IMR-90 (cell line): ENCODE results near the gene MICAL3. TPM values are rescaled to one million over a fixed set of nuclear protein-coding genes. Genes with fewer than 3 reads are reported as not detected.

ENCODE experiments used
- ATAC-seq: fragments of 200-7000 bp; cut with Tn5 transposase; 2 replicates; pipeline ENCODE4 v1.9.1; 2020; ENCODE audit warnings: low read depth, mild to moderate bottlenecking, moderate library complexity
- BruUV-seq: library from RNA; stranded (reverse); fragments of 400-500 nt; replicated peaks from 2 replicates; lab custom pipeline; 2021; lab: Mats Ljungman, UMichigan
- CTCF ChIA-PET: fragments of 300-600 bp; formaldehyde crosslinking; extraction: SDS; loops from one replicate; lab custom pipeline; 2021; ENCODE audit warnings: antibody characterized with exemption; lab: Yijun Ruan, JAX
- POLR2A ChIA-PET: fragments of 300-600 bp; sonication (Branson Sonifier 250); formaldehyde crosslinking; loops from one replicate; lab custom pipeline; 2022; ENCODE audit warnings: antibody characterized with exemption; ENCODE audit not compliant: unreplicated experiment; lab: Charles Lee
- DNase-seq: peaks from one replicate; pipeline ENCODE4 v3.0.0; 2013
- H2AFZ ChIP-seq: replicated peaks from 2 replicates; pipeline ENCODE3; 2013; ENCODE audit warnings: low read length, mild to moderate bottlenecking; ENCODE audit not compliant: poor library complexity
- H2AK5ac ChIP-seq: 2 replicates; pipeline ENCODE4 v1.6.1; 2013; ENCODE audit warnings: low read depth, low read length, inconsistent platforms
- H2AK9ac ChIP-seq: replicated peaks from 2 replicates; pipeline ENCODE3; 2013; ENCODE audit warnings: mild to moderate bottlenecking, low read depth, low read length, moderate library complexity; ENCODE audit not compliant: poor library complexity
- H2BK120ac ChIP-seq: 2 replicates; pipeline ENCODE4 v1.6.1; 2013; ENCODE audit warnings: low read depth, low read length, inconsistent platforms
- H2BK15ac ChIP-seq: 3 replicates; pipeline ENCODE4 v1.6.1; 2013; ENCODE audit warnings: low read depth, low read length, inconsistent platforms
- H2BK20ac ChIP-seq: 2 replicates; pipeline ENCODE4 v1.6.1; 2013; ENCODE audit warnings: low read depth, mild to moderate bottlenecking, inconsistent platforms, low read length, moderate library complexity
- H2BK5ac ChIP-seq: 2 replicates; pipeline ENCODE4 v1.6.1; 2013; ENCODE audit warnings: mild to moderate bottlenecking, low read depth, low read length, inconsistent platforms; ENCODE audit not compliant: poor library complexity, severe bottlenecking
- H3K14ac ChIP-seq: replicated peaks from 2 replicates; pipeline ENCODE4 v1.6.1; 2013; ENCODE audit warnings: low read depth, low read length, inconsistent platforms
- H3K18ac ChIP-seq: 2 replicates; pipeline ENCODE4 v1.6.1; 2013; ENCODE audit warnings: low read depth, low read length, control low read depth
- H3K23ac ChIP-seq: 2 replicates; pipeline ENCODE4 v1.6.1; 2013; ENCODE audit warnings: low read depth, low read length, inconsistent platforms
- H3K27ac ChIP-seq: 2 replicates; pipeline ENCODE4 v1.5.1; 2013; ENCODE audit warnings: mild to moderate bottlenecking, control low read depth, low read length; ENCODE audit not compliant: insufficient read depth
- H3K27me3 ChIP-seq: 2 replicates; pipeline ENCODE4 v1.6.1; 2013; ENCODE audit warnings: low read length; ENCODE audit not compliant: control insufficient read depth, insufficient read depth
- H3K36me3 ChIP-seq: 2 replicates; pipeline ENCODE4 v1.6.1; 2013; ENCODE audit warnings: low read length, mixed read lengths; ENCODE audit not compliant: control insufficient read depth, insufficient read depth
- H3K4ac ChIP-seq: 2 replicates; pipeline ENCODE4 v1.6.1; 2013; ENCODE audit warnings: low read depth, low read length, inconsistent platforms
- H3K4me1 ChIP-seq: 2 replicates; pipeline ENCODE4 v1.6.1; 2013; ENCODE audit warnings: low read length, mixed read lengths; ENCODE audit not compliant: control insufficient read depth, insufficient read depth
- H3K4me2 ChIP-seq: 2 replicates; pipeline ENCODE4 v1.6.1; 2013; ENCODE audit warnings: low read depth, mild to moderate bottlenecking, control low read depth, low read length, moderate library complexity
- H3K4me3 ChIP-seq: 2 replicates; pipeline ENCODE4 v1.5.1; 2013; ENCODE audit warnings: low read depth, mild to moderate bottlenecking, control low read depth, low read length, moderate library complexity; ENCODE audit not compliant: insufficient read depth
- H3K56ac ChIP-seq: 2 replicates; pipeline ENCODE4 v1.6.1; 2013; ENCODE audit warnings: low read length, inconsistent platforms; ENCODE audit not compliant: insufficient read depth; ENCODE audit errors: extremely low read depth
- H3K79me1 ChIP-seq, 2 experiments: 2 replicates each; pipeline ENCODE4 v1.6.1; 2013; ENCODE audit warnings: low read length in 2 of 2, inconsistent platforms in 1 of 2, low read depth in 1 of 2
- H3K9ac ChIP-seq: 2 replicates; pipeline ENCODE4 v1.6.1; 2013; ENCODE audit warnings: low read depth, low read length, control low read depth
- H3K9me1 ChIP-seq: 2 replicates; pipeline ENCODE4 v1.6.1; 2013; ENCODE audit warnings: low read length, inconsistent platforms; ENCODE audit not compliant: insufficient read depth
- H3K9me3 ChIP-seq: 2 replicates; pipeline ENCODE4 v1.6.1; 2013; ENCODE audit warnings: low read length; ENCODE audit not compliant: control insufficient read depth, insufficient read depth
- H4K20me1 ChIP-seq: 2 replicates; pipeline ENCODE4 v1.6.1; 2013; ENCODE audit warnings: low read length, inconsistent platforms; ENCODE audit not compliant: insufficient read depth
- H4K5ac ChIP-seq: 2 replicates; pipeline ENCODE4 v1.6.1; 2013; ENCODE audit warnings: mild to moderate bottlenecking, low read depth, low read length, control low read depth
- H4K8ac ChIP-seq, 2 experiments: 2 replicates each; pipeline ENCODE4 v1.6.1; 2013; ENCODE audit warnings: low read depth in 2 of 2, low read length in 2 of 2, control low read depth in 1 of 2, inconsistent platforms in 1 of 2
- H4K91ac ChIP-seq: 2 replicates; pipeline ENCODE4 v1.6.1; 2013; ENCODE audit warnings: low read depth, low read length, inconsistent platforms; ENCODE audit not compliant: insufficient read depth
- BHLHE40 ChIP-seq: fragments of 150-350 bp; IDR thresholded peaks from 2 replicates; pipeline ENCODE4 v1.6.1; 2016; ENCODE audit warnings: mild to moderate bottlenecking, low read depth, low read length
- MAFK ChIP-seq: IDR thresholded peaks from 2 replicates; pipeline ENCODE4 v1.6.1; 2012; ENCODE audit warnings: low read depth, low read length, improper control_type of control experiment
- MXI1 ChIP-seq: IDR thresholded peaks from 2 replicates; pipeline ENCODE4 v1.6.1; 2012; ENCODE audit warnings: low read depth, mild to moderate bottlenecking, low read length, moderate library complexity, borderline replicate concordance
- NFE2L2 ChIP-seq: fragments of 150-350 bp; IDR thresholded peaks from 2 replicates; pipeline ENCODE4 v1.6.1; 2016; ENCODE audit warnings: low read depth, mild to moderate bottlenecking, low read length
- RCOR1 ChIP-seq: IDR thresholded peaks from 2 replicates; pipeline ENCODE4 v1.6.1; 2012; ENCODE audit warnings: mild to moderate bottlenecking, low read length, improper control_type of control experiment; ENCODE audit not compliant: insufficient replicate concordance
- WGBS, 2 experiments: methylation state at CpG; one replicate each; pipeline versions ENCODE4 v1.1.5 to v1.1.7; 2013; ENCODE audit warnings: missing lambda C conversion rate in 2 of 2; ENCODE audit not compliant: insufficient read length in 1 of 2; ENCODE audit errors: extremely low coverage in 2 of 2; 5-methylcytosine and 5-hydroxymethylcytosine counted together
- dilution Hi-C: fragments of 300-500 bp; cut with HindIII; formaldehyde crosslinking; loops from one replicate; pipeline ENCODE4 v1.14.3; 2018; ENCODE audit warnings: low sequenced_read_pairs; ENCODE audit not compliant: unreplicated experiment
- in situ Hi-C: fragments of 300-500 bp; cut with MboI; formaldehyde crosslinking; loops from 3 replicates; pipeline ENCODE4 v1.14.3; 2019; ENCODE audit warnings: low sequenced_read_pairs, inconsistent platforms, mixed read lengths
- intact Hi-C: fragments of 100-400 bp; cut with micrococcal nuclease; formaldehyde crosslinking; loops from 2 replicates; pipeline ENCODE4 v1.10.0; 2022
- polyA plus RNA-seq, 3 experiments: library from polyadenylated mRNA; depleted of rRNA; stranded (reverse); fragments of >200 nt; gene quantifications; 2 replicates each; pipeline ENCODE4 v1.2.3, GENCODE V29; 2012; ENCODE audit warnings: low replicate concordance in 1 of 3
- total RNA-seq: library from RNA; depleted of rRNA; stranded (reverse); fragments of >200 nt; gene quantifications from 2 replicates; pipeline ENCODE4 v1.2.3, GENCODE V29; 2012

The MICAL3 gene
- total and polyA plus RNA-seq, 2 of the 4 experiments (the other 2 are of a cell fraction), result 17.6 to 26.8 TPM

DNA sequence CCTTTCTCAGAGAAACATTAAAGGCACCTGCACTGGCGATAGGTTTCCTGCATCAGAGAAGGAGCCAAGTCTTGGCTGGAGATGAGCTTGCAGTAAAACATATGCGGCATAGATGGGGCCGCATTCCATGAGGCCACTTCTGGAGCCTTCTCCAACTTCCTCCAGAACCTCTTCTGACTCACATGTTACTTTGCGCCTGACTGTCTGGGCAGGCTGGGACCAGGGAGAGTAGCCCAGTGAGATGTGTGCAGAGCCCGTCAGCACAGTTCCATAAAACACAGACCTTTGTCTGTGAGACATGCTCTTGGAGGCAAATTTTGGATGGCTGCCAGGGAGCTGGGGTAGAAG lies 194.7 kb downstream of the MICAL3 start:
- Histone ChIP-seq H3K23ac (no peak overlapping the region), H3K56ac (no peak overlapping the region), H2BK5ac (no peak overlapping the region), H3K4me1 (no peaks in the 10 kb centered on the region), H3K79me1 (no peaks in the 10 kb centered on the region), H2BK15ac (no peak overlapping the region), H4K20me1 (no peaks in the 10 kb centered on the region), H3K4me2 (no peak overlapping the region), H2AK5ac (no peak overlapping the region), H3K4ac (no peak overlapping the region), H2BK20ac (no peak overlapping the region), H2BK120ac (no peak overlapping the region), H4K91ac (no peak overlapping the region), H3K27ac (no peak overlapping the region), H3K14ac (no peak overlapping the region), H3K9ac (no peak overlapping the region), H3K9me1 (no peaks in the 10 kb centered on the region), H2AK9ac (no peak overlapping the region), H3K27me3 (no peaks in the 10 kb centered on the region), H3K9me3 (no peaks in the 10 kb centered on the region), H4K5ac (no peak overlapping the region), H2AFZ (peak overlapping the region; percentile 53), H3K4me3 (no peak overlapping the region), H4K8ac (no peak overlapping the region), H3K18ac (no peak overlapping the region), H3K36me3 (peaks cover 13% of the 10 kb centered on the region)
- 80% methylated on average over 2 of the region's 5 CpGs; no CpG with 5 or more reads in 1 of the 2 experiments for WGBS, 2 experiments
- intact Hi-C loops, result loop anchor here (1.0 kb wide), 2 partner anchors 195 to 247 kb away; partner anchors contain the start of gene MICAL3
- TF ChIP-seq RCOR1 (no peak), NFE2L2 (no peak), BHLHE40 (no peak), MAFK (no peak), MXI1 (no peak)
- POLR2A ChIA-PET, result interaction anchor here (0.5 kb wide), 1 partner anchor 320 kb away, joined by 5 read pairs; the partner anchor contains the start of gene USP18
- ATAC-seq, result peak; percentile 33; the same call in 1 of the 2 replicates
- peak; percentile 22 for DNase-seq
- BruUV-seq, result no TSS peak
- in situ Hi-C loops, result loop anchor here (5.0 kb wide), 1 partner anchor 243 kb away; no protein-coding TSS in a partner anchor
- CTCF ChIA-PET, result interaction anchor here (0.6 to 2.6 kb wide), 8 partner anchors 21 to 271 kb away, joined by 3 to 22 read pairs (median 4); partner anchors contain the start of gene PEX26
- dilution Hi-C loops, result no loop called here
